HG03064 (cell line): ENCODE data around the gene DCDC1.
"Not testable (repeated sequence)": the region's sequence is repeated elsewhere in the genome, so short reads cannot be mapped to it uniquely, and the experiment has no call there.

ENCODE experiments used
- ATAC-seq: cut with Tn5 transposase; IDR thresholded peaks from one replicate; pipeline ENCODE4 v1.9.1; 2021; ENCODE audit warnings: low read depth; ENCODE audit not compliant: unreplicated experiment

Gene DCDC1

GRCh38 chr11:31000381-31000780, 369.2 kb downstream of the DCDC1 start:
- no peak for ATAC-seq

GRCh38 chr11:30992513-30992849, 377.1 kb downstream of the DCDC1 start:
- no peak for ATAC-seq

GRCh38 chr11:30991802-30992512, 377.6 kb downstream of the DCDC1 start:
- ATAC-seq: no peak

- no peak for ATAC-seq
Measured at GRCh38 chr11:30991376-30991775, 378.2 kb downstream of the DCDC1 start.

DNA sequence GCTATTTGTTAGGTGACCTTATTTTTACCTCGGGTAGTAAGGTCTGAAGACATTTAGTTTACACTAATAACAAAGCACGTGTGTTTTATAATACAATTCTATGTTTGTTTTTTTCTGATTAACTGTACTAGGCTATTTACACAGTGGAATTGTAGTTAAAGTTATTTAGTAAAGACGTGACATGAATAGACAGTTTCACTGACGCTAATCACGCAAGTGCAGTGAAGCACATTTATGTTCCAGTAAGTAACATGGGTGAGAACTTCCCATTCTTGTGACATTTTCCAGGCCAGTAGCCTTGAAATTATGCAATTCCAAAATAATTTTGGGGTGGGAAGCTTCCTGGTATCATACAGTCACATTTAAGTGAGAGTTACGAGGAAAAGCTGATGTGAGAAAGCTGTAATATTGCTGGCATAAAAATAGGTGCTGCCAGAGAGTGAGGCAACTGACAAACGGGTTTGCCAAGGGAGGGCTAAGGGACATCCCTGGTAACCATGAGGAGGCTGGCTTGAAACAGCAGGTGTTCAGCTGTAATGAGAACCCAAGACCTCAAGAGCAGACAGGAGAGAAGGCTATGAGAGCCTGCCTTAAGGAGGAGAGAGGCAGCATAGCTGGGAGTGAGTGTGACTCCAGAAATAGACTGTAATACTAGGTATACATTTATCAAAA, 378.8 kb downstream of the DCDC1 start:
- no peak for ATAC-seq

GRCh38 chr11:30987819-30988218, 381.7 kb downstream of the DCDC1 start:
- no peak for ATAC-seq

DNA sequence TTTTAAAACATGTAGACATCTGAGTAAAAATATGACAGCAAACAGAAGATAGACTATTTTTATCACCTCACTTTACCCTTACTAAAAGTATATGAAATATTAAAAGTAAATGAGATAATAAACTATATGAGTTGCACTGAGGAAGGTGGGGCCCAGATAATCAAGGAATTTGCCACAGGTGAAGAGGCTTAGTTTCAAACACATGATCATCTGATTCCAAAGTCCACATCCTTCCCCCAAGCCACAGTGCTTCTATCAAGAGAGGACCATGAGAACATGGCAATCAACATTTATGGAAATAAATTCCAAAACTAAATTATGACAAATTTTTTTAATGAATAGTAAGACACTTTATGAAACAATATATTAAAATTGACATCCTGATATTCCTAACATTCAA, 384.0 kb downstream of the DCDC1 start:
- ATAC-seq: no peak

- ATAC-seq: no peak
Measured at GRCh38 chr11:30984827-30985226, 384.7 kb downstream of the DCDC1 start.

DNA sequence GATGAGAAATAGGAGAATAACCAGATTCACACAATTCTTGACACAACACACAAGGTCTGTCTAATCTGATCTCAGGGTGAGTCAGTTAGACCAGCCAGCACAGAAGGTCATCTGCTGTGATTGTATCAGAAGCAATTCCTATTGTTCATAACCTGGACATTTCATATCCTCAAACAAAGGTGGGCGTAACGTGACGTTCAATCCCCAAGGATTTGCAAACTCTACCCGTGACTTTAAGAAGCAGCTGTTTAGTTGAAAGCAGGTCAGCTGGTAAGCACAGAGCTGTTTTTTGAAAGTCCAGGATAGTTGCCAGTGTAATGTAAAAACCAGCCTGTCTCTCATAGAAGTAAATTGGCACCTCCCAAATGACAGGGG, 385.1 kb downstream of the DCDC1 start:
- ATAC-seq: no peak

- ATAC-seq: no peak
Measured at GRCh38 chr11:30983776-30984441, 385.6 kb downstream of the DCDC1 start.

DNA sequence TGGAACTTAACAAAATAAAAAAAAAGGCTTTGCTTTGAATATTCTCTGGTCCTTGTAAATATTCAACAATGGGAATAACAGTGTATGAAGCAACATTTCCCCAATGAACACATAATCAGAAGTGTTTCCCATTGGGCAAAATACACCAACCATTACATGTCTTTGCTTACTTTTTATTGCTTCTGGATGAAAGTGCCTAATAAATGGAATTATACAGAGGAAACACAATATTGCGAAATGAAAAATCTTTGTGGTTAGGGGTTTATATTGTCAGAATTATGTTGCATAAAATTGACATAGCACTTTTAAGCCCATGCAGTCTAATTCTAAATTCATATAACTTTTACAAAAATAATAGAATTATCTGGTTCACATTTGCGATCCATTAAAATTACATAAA, 386.4 kb downstream of the DCDC1 start:
- no peak for ATAC-seq

GRCh38 chr11:30967579-30967978, 402.0 kb downstream of the DCDC1 start:
- no peak for ATAC-seq

GRCh38 chr11:30960387-30960992, 409.0 kb downstream of the DCDC1 start:
- ATAC-seq: no peak

DNA sequence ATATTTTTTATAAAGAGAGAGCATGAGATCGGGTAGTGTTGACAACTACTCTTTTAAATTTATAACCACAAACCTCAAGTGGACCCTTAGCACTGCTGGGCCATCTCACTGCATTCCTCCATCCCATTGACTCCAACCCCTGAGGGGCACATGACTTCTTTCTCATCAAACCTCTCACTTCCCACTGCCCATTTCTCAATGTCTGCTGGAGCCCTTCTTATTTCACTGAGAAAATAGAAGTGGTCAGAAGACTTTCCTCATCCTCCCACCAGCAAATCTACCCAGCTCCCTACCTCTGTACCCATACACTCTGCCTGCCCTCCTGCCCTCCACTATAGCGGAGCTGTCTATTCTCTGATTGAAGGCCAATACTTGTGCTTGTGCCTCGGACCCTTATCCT, 412.8 kb downstream of the DCDC1 start:
- no peak for ATAC-seq

GRCh38 chr11:30949838-30950237, 419.7 kb downstream of the DCDC1 start:
- no peak for ATAC-seq

DNA sequence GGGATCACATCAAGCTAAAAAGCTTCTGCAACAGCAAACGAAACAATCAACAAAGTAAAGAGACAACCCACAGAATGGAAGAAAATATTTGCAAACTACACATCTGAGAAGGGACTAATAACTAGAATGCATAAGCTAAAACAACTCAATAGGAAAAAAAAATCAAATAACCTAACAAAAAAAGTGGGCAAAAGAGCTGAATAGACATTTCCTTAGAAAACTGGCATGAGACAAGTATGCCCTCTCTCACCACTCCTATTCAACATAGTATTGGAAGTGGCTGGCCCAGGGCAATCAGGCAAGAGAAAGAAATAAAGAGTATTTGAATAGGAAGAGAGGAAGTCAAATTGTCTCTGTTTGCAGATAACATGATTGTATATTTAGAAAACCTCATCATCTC, 421.8 kb downstream of the DCDC1 start:
- ATAC-seq: not testable (repeated sequence)

- no peak for ATAC-seq
Measured at GRCh38 chr11:30938810-30939209, 430.7 kb downstream of the DCDC1 start.

DNA sequence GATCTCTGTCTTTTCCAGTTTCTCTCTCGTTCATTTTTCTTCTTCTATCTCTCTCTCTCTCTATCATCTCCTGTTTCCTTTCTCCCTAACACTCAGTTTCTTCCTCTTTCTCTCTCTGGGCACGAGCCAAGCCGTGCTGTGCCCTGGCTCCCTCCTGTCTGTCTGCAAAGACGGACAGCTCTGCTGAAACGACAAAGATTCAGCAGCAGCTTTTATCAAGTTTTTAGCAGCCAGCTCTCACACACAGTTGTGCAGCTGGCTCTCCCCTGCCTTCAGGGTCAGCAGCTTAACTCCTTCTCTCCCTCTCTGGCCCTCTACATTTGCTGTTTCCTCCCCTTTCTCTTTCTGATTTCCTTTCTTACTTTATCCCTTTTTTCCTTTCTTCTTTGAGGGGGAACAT, 431.4 kb downstream of the DCDC1 start:
- ATAC-seq: no peak

GRCh38 chr11:30936491-30936890, 433.0 kb downstream of the DCDC1 start:
- ATAC-seq: no peak

- ATAC-seq: no peak
Measured at GRCh38 chr11:30935861-30936260, 433.7 kb downstream of the DCDC1 start.

GRCh38 chr11:30926130-30926529, 443.4 kb downstream of the DCDC1 start:
- ATAC-seq: no peak

GRCh38 chr11:30921811-30922210, 447.7 kb downstream of the DCDC1 start:
- no peak for ATAC-seq
